Esophagus squamous epithelium (tissue), 4 donors: ENCODE measurements around the gene BGN.

Experiments used
- POLR2A ChIP-seq, 4 donors: fragments of 450-650 bp; IDR thresholded peaks; one replicate each; pipeline ENCODE4 v1.6.1; 2017; ENCODE audit warnings: antibody characterized with exemption in 4 of 4, mild to moderate bottlenecking in 4 of 4, moderate library complexity in 3 of 4
- TF ChIP-seq, protein P1 (sequence below), 6 experiments: fragments of 450-650 bp in 4 of 6; fragments of 200-600 bp in 2 of 6; sonication (generic) in 2 of 6; IDR thresholded peaks; one replicate each; pipeline ENCODE4 v1.5.1; 2016 to 2019; ENCODE audit warnings: antibody characterized with exemption in 6 of 6, mild to moderate bottlenecking in 4 of 6, moderate library complexity in 4 of 6

DNA sequence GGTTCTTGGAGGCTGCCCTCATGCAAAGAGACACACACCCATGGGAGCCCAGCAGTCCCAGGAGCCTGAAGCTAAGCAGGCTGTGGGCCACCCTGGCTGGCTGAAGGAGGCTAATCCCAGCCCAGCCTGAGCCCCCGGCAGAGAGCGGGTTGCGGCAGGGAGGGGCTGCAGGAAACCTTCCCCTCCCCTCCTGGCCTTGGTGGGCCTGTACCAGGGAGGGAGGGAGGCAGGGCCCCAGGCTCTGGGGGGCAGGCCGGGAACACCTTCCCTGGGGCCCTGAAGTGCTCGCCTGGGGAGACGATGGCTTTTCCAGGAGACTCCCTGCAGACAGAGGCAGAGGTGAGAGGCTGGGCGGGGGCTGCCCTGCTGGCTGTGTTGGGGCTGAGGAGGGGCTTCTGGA is 3.7 kb downstream of the BGN start:
- no peak for TF ChIP-seq POLR2A (IDR thresholded peaks at IDR 0.05)
- TF ChIP-seq, protein P1, sequence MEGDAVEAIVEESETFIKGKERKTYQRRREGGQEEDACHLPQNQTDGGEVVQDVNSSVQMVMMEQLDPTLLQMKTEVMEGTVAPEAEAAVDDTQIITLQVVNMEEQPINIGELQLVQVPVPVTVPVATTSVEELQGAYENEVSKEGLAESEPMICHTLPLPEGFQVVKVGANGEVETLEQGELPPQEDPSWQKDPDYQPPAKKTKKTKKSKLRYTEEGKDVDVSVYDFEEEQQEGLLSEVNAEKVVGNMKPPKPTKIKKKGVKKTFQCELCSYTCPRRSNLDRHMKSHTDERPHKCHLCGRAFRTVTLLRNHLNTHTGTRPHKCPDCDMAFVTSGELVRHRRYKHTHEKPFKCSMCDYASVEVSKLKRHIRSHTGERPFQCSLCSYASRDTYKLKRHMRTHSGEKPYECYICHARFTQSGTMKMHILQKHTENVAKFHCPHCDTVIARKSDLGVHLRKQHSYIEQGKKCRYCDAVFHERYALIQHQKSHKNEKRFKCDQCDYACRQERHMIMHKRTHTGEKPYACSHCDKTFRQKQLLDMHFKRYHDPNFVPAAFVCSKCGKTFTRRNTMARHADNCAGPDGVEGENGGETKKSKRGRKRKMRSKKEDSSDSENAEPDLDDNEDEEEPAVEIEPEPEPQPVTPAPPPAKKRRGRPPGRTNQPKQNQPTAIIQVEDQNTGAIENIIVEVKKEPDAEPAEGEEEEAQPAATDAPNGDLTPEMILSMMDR (IDR thresholded peaks at IDR 0.05), result no peak
